B cell (primary cell): ENCODE data around the gene NAA11. TPM values are rescaled to one million over a fixed set of nuclear protein-coding genes. Genes with fewer than 3 reads are reported as not detected.

Experiments used
- ATAC-seq: fragments of 200-7000 bp; cut with Tn5 transposase; one replicate; pipeline ENCODE4 v1.10.0; 2021; ENCODE audit warnings: low read depth, mild to moderate bottlenecking, moderate number of reproducible peaks, moderate library complexity
- CTCF ChIA-PET: fragments of 350-600 bp; sonication (Branson Sonifier 250); formaldehyde crosslinking; loops from one replicate; lab custom pipeline; 2021; ENCODE audit warnings: antibody characterized with exemption, inconsistent platforms; lab: Charles Lee
- POLR2A ChIA-PET: fragments of 350-600 bp; sonication (Branson Sonifier 250); formaldehyde crosslinking; loops from one replicate; lab custom pipeline; 2021; ENCODE audit warnings: antibody characterized with exemption; lab: Charles Lee
- DNase-seq: peaks from one replicate; pipeline ENCODE4 v3.0.0; 2013
- H2AFZ ChIP-seq: 2 replicates; pipeline ENCODE4 v1.6.1; 2012; ENCODE audit warnings: mild to moderate bottlenecking, low read depth, low read length; ENCODE audit not compliant: insufficient read depth, poor library complexity, severe bottlenecking
- H3K27ac ChIP-seq, 2 donors: 1 replicate in 1 of 2; 2 replicates in 1 of 2; pipeline ENCODE4 v1.5.1; 2012 to 2013; ENCODE audit warnings: low read length in 2 of 2, mild to moderate bottlenecking in 2 of 2, moderate library complexity in 1 of 2
- H3K27me3 ChIP-seq, 4 experiments: fragments of 200-600 bp in 1 of 4; sonication (generic) in 1 of 4; replicated peaks in 1 of 4; 1 replicate in 2 of 4; 2 replicates in 2 of 4; pipeline versions ENCODE4 v1.6.1 to v1.7.0; 2013 to 2016; ENCODE audit warnings: low read length in 3 of 4, mild to moderate bottlenecking in 2 of 4, mixed read lengths in 1 of 4, moderate library complexity in 1 of 4; ENCODE audit not compliant: insufficient read depth in 4 of 4, control insufficient read depth in 3 of 4; ENCODE audit errors: control extremely low read depth in 1 of 4
- H3K36me3 ChIP-seq, 2 experiments: replicated peaks in 1 of 2; 1 replicate in 1 of 2; 2 replicates in 1 of 2; pipeline versions ENCODE4 v1.6.1 to v1.7.1; 2013; ENCODE audit warnings: low read length in 1 of 2; ENCODE audit not compliant: insufficient read depth in 2 of 2, control insufficient read depth in 1 of 2; ENCODE audit errors: control extremely low read depth in 1 of 2, extremely low read depth in 1 of 2
- H3K4me1 ChIP-seq, 2 donors: fragments of 200-600 bp in 1 of 2; sonication (generic) in 1 of 2; 1 replicate in 1 of 2; 2 replicates in 1 of 2; pipeline versions ENCODE4 v1.5.1 to v1.6.1; 2013 to 2017; ENCODE audit warnings: low read length in 2 of 2; ENCODE audit not compliant: control insufficient read depth in 2 of 2, insufficient read depth in 2 of 2
- H3K4me2 ChIP-seq: replicated peaks from 2 replicates; pipeline ENCODE3; 2012; ENCODE audit warnings: mild to moderate bottlenecking, low read depth, low read length; ENCODE audit not compliant: poor library complexity, severe bottlenecking
- H3K4me3 ChIP-seq, 5 experiments: fragments of 200-600 bp in 1 of 5; sonication (generic) in 1 of 5; 1 replicate in 3 of 5; 2 replicates in 2 of 5; pipeline versions ENCODE4 v1.5.1 to v1.7.0; 2011 to 2016; ENCODE audit warnings: low read length in 4 of 5, mild to moderate bottlenecking in 4 of 5, low read depth in 2 of 5, control low read depth in 1 of 5, moderate library complexity in 1 of 5; ENCODE audit not compliant: insufficient read depth in 1 of 5; ENCODE audit errors: control extremely low read depth in 1 of 5, extremely low read depth in 1 of 5
- H3K79me2 ChIP-seq: fragments of 200-600 bp; sonication (generic); one replicate; pipeline ENCODE4 v1.6.0; 2016; ENCODE audit warnings: low read length; ENCODE audit not compliant: control insufficient read depth, insufficient read depth
- H3K9ac ChIP-seq: fragments of 200-600 bp; sonication (generic); 2 replicates; pipeline ENCODE4 v1.6.1; 2017; ENCODE audit warnings: mild to moderate bottlenecking, low read length, moderate library complexity
- H3K9me3 ChIP-seq, 3 donors: one replicate each; pipeline versions ENCODE4 v1.6.1 to v1.7.1; 2013; ENCODE audit warnings: low read length in 2 of 3; ENCODE audit not compliant: control insufficient read depth in 2 of 3, insufficient read depth in 1 of 3; ENCODE audit errors: control extremely low read depth in 1 of 3
- H4K20me1 ChIP-seq: 2 replicates; pipeline ENCODE4 v1.6.0; 2012; ENCODE audit warnings: mild to moderate bottlenecking, low read length; ENCODE audit not compliant: insufficient read depth, control insufficient read depth, poor library complexity, severe bottlenecking
- H3K27ac Mint-ChIP-seq: one replicate; pipeline ENCODE4 v1.8.0; 2021; ENCODE audit warnings: mixed read lengths
- H3K27me3 Mint-ChIP-seq: one replicate; pipeline ENCODE4 v1.8.0; 2021; ENCODE audit warnings: mixed read lengths
- H3K4me1 Mint-ChIP-seq: one replicate; pipeline ENCODE4 v1.8.0; 2021; ENCODE audit warnings: mixed read lengths
- H3K4me3 Mint-ChIP-seq: one replicate; pipeline ENCODE4 v1.8.0; 2021; ENCODE audit warnings: mixed read lengths
- H3K9me3 Mint-ChIP-seq: one replicate; pipeline ENCODE4 v1.8.0; 2022; ENCODE audit warnings: mixed read lengths; ENCODE audit not compliant: insufficient read depth
- EZH2 ChIP-seq: IDR thresholded peaks from 2 replicates; pipeline ENCODE4 v1.6.1; 2012; ENCODE audit warnings: borderline replicate concordance, low read depth, mild to moderate bottlenecking, moderate library complexity, low read length; ENCODE audit not compliant: insufficient read depth, poor library complexity, severe bottlenecking
- WGBS: methylation state at CpG from one replicate; pipeline ENCODE4 v1.1.5; 2013; ENCODE audit warnings: missing lambda C conversion rate; ENCODE audit not compliant: insufficient coverage; 5-methylcytosine and 5-hydroxymethylcytosine counted together
- intact Hi-C: fragments of 100-400 bp; cut with micrococcal nuclease; formaldehyde crosslinking; loops from one replicate; pipeline ENCODE4 v1.10.0; 2022
- polyA plus RNA-seq: library from polyadenylated mRNA; depleted of rRNA; stranded (reverse); fragments of >200 nt; gene quantifications from 2 replicates; pipeline ENCODE4 v1.2.3, GENCODE V29; 2012
- total RNA-seq, 2 donors: library from RNA; stranded (reverse); fragments of 120-200 nt in 1 of 2; gene quantifications; 1 replicate in 1 of 2; 2 replicates in 1 of 2; pipeline versions ENCODE4 v1.2.3 to v1.2.4, GENCODE V29; 2013 to 2022
- TF ChIP-seq, protein P1 (sequence below): fragments of 200-600 bp; IDR thresholded peaks from one replicate; pipeline ENCODE4 v1.8.0; 2022; ENCODE audit warnings: antibody characterized with exemption, mild to moderate bottlenecking

The NAA11 gene
- total and polyA plus RNA-seq, 2 donors (not counting 1 experiment from before 2014, with no cell fraction given), result not detected

- no peaks in the 10 kb centered on the region for H3K4me1 ChIP-seq
- H3K4me3 ChIP-seq, result no peak overlapping the region
- ChIA-PET CTCF (no interaction called here), POLR2A (no interaction called here)
- ATAC-seq, result no peak
- no peak for DNase-seq
- no peaks in the 10 kb centered on the region for H3K9me3 ChIP-seq
- H3K27me3 ChIP-seq, result no peaks in the 10 kb centered on the region
- Mint-ChIP-seq H3K4me1 (no peaks in the 10 kb centered on the region), H3K27ac (no peak overlapping the region), H3K27me3 (no peaks in the 10 kb centered on the region), H3K4me3 (no peak overlapping the region), H3K9me3 (no peaks in the 10 kb centered on the region)
- no peak overlapping the region for H3K9ac ChIP-seq
- H3K79me2 ChIP-seq, result no peaks in the 10 kb centered on the region
- intact Hi-C loops, result no loop called here
- TF ChIP-seq EZH2, result no peak
- TF ChIP-seq, protein P1, sequence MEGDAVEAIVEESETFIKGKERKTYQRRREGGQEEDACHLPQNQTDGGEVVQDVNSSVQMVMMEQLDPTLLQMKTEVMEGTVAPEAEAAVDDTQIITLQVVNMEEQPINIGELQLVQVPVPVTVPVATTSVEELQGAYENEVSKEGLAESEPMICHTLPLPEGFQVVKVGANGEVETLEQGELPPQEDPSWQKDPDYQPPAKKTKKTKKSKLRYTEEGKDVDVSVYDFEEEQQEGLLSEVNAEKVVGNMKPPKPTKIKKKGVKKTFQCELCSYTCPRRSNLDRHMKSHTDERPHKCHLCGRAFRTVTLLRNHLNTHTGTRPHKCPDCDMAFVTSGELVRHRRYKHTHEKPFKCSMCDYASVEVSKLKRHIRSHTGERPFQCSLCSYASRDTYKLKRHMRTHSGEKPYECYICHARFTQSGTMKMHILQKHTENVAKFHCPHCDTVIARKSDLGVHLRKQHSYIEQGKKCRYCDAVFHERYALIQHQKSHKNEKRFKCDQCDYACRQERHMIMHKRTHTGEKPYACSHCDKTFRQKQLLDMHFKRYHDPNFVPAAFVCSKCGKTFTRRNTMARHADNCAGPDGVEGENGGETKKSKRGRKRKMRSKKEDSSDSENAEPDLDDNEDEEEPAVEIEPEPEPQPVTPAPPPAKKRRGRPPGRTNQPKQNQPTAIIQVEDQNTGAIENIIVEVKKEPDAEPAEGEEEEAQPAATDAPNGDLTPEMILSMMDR, result no peak
- no peaks in the 10 kb centered on the region for H3K36me3 ChIP-seq
- no peak overlapping the region for H2AFZ ChIP-seq
- H4K20me1 ChIP-seq, result no peaks in the 10 kb centered on the region
- no peak overlapping the region for H3K4me2 ChIP-seq
- no peak overlapping the region for H3K27ac ChIP-seq
Measured at GRCh38 chr4:79360006-79360405, 34.1 kb upstream of the NAA11 start.

GRCh38 chr4:79358438-79358837 lies 32.6 kb upstream of the NAA11 start:
- intact Hi-C loops, result no loop called here
- H3K4me3 Mint-ChIP-seq, result no peak overlapping the region

More at GRCh38 chr4:79358438-79358837, 32.6 kb upstream of the NAA11 start:
- Histone ChIP-seq H4K20me1 (no peaks in the 10 kb centered on the region), H3K79me2 (no peaks in the 10 kb centered on the region), H3K4me1 (no peaks in the 10 kb centered on the region), H2AFZ (no peak overlapping the region), H3K4me3 (no peak overlapping the region), H3K27ac (no peak overlapping the region), H3K9me3 (no peaks in the 10 kb centered on the region), H3K4me2 (no peak overlapping the region), H3K36me3 (no peaks in the 10 kb centered on the region), H3K9ac (no peak overlapping the region), H3K27me3 (no peaks in the 10 kb centered on the region)
- Mint-ChIP-seq H3K27me3 (no peaks in the 10 kb centered on the region), H3K4me1 (no peaks in the 10 kb centered on the region), H3K27ac (no peak overlapping the region), H3K9me3 (no peaks in the 10 kb centered on the region)
- TF ChIP-seq EZH2, result no peak
- TF ChIP-seq, protein P1, result no peak
- POLR2A ChIA-PET, result no interaction called here
- no peak for DNase-seq
- CTCF ChIA-PET, result no interaction called here
- ATAC-seq, result no peak
- WGBS, result no CpG with 5 or more reads among the region's 1 CpG
